ENCODE data around the gene CHST11.

Gene CHST11

GRCh38 chr12:104576980-104577580 is 120.3 kb downstream of the CHST11 start:
- no peak overlapping the region for H3K4me3 ChIP-seq (ENCODE audit: low read depth, low read length)
- in situ Hi-C loops (cut with HindIII; ENCODE audit: low sequenced_read_pairs) = no loop called here
- DNase-seq (ENCODE audit: low read depth, low spot score) = no peak
- TF ChIP-seq, protein P1, sequence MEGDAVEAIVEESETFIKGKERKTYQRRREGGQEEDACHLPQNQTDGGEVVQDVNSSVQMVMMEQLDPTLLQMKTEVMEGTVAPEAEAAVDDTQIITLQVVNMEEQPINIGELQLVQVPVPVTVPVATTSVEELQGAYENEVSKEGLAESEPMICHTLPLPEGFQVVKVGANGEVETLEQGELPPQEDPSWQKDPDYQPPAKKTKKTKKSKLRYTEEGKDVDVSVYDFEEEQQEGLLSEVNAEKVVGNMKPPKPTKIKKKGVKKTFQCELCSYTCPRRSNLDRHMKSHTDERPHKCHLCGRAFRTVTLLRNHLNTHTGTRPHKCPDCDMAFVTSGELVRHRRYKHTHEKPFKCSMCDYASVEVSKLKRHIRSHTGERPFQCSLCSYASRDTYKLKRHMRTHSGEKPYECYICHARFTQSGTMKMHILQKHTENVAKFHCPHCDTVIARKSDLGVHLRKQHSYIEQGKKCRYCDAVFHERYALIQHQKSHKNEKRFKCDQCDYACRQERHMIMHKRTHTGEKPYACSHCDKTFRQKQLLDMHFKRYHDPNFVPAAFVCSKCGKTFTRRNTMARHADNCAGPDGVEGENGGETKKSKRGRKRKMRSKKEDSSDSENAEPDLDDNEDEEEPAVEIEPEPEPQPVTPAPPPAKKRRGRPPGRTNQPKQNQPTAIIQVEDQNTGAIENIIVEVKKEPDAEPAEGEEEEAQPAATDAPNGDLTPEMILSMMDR (IDR thresholded peaks at IDR 0.05; ENCODE audit: low read depth, low read length) = no peak

DNA sequence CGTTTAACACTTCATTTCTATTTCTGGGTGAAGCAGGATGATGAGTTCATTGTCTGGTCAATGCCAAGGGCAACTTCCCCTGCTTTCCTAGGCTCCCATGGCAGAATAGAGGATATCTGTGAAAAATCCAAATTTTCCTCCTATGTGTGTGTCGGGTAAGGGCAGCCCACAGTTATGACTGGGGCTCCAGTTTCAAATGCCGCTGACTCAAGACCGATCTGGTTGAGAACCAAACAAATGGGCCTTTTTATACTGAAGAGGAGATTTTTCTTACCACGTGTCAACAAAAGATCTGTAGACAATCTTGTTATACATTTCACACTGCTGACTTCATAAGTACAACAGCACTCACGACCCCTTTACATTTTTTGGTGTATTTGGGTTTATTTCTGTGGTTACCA is 120.8 kb downstream of the CHST11 start:
- no peak overlapping the region for H3K4me3 ChIP-seq (ENCODE audit: low read depth, low read length)
- in situ Hi-C loops (cut with HindIII; ENCODE audit: low sequenced_read_pairs) = no loop called here
- peak; percentile 87 for DNase-seq (ENCODE audit: low read depth, low spot score)
- TF ChIP-seq, protein P1 (IDR thresholded peaks at IDR 0.05; ENCODE audit: low read depth, low read length) = no peak

DNA sequence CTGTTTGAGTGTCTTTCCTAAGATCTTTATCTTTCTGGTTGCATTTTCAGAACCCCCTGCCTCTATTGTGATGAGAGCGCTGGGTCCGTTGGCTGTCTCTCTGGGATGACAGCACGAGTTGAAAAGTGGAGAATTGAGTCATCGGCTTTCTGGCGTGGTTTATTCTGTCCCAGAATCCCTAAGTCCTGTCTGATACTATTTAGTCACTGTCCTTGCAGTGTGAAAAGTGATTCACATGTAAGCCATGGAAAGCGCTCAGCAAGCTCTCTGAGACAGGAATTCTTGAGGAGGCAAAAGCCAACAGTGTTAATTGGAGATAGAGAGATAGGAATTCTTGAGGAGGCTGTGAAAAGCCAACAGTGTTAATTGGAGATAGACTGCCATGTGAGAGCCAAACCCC is 121.7 kb downstream of the CHST11 start:
- in situ Hi-C loops (cut with HindIII; ENCODE audit: low sequenced_read_pairs) = no loop called here
- DNase-seq (ENCODE audit: low read depth, low spot score) = peak; percentile 84
- H3K4me3 ChIP-seq (ENCODE audit: low read depth, low read length) = no peak overlapping the region
- TF ChIP-seq, protein P1 (IDR thresholded peaks at IDR 0.05; ENCODE audit: low read depth, low read length) = no peak

DNA sequence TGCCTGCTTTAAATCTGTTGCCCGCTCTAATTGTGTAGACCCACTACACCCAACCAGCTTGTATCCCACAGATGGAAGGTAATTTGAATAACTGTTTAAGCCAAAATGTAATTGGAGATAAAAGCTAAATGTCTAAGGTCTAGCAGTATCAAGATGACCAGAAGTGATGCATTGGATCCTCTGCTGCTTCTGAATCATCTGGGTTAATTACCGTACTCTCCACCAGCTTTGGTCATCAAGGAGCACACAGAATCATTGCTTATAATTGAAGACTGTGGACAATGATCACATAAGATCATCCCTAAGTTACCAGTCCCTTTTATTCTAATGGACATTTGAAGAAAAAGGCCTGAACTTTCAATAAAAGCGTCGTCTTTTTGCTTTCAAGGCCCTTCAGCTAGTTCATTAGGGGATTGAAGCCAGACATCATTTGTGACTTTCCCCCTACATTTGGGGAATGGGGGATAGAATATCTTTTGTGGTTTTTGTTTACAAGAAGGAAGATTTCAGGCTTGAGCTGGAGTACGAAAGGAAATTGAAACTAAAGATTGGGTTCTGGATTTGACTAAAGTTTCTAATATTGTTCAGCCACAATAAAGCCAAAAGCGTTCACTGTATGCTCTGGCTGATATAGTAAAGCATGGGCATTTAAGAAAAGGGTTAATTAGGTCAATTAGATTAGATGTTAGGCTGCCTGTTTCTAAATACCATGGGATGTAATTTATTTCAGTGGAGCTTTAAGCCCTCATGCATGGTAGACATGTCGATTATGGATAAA is 123.2 kb downstream of the CHST11 start:
- no peak overlapping the region for H3K4me3 ChIP-seq (ENCODE audit: low read depth, low read length)
- in situ Hi-C loops (cut with HindIII; ENCODE audit: low sequenced_read_pairs) = no loop called here
- TF ChIP-seq, protein P1 (IDR thresholded peaks at IDR 0.05; ENCODE audit: low read depth, low read length) = no peak
- no peak for DNase-seq (ENCODE audit: low read depth, low spot score)

GRCh38 chr12:104581005-104581570 is 124.3 kb downstream of the CHST11 start:
- in situ Hi-C loops (cut with HindIII; ENCODE audit: low sequenced_read_pairs) = no loop called here
- DNase-seq (ENCODE audit: low read depth, low spot score) = no peak
- TF ChIP-seq, protein P1 (IDR thresholded peaks at IDR 0.05; ENCODE audit: low read depth, low read length) = no peak
- no peak overlapping the region for H3K4me3 ChIP-seq (ENCODE audit: low read depth, low read length)

DNA sequence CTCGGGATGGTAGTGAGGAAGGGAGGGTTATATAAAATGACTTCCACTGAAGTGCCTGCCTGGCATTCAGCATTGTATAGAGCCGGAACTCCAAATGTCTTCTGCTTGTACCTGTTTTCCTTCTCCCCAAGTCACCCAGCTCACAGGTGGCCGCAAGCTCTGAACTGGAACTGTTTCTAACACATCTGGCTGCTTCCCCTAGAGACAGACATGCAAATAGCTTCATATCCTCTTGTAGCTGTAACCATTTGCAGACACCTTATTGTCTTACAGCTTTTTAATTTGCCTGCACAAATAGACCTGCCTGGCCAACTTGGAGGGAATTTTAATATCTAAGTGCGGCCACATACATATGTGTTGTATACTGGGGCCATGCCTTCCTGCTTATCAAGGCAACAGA is 126.0 kb downstream of the CHST11 start:
- DNase-seq (ENCODE audit: low read depth, low spot score) = no peak
- in situ Hi-C loops (cut with HindIII; ENCODE audit: low sequenced_read_pairs) = no loop called here
- no peak overlapping the region for H3K4me3 ChIP-seq (ENCODE audit: low read depth, low read length)
- TF ChIP-seq, protein P1 (IDR thresholded peaks at IDR 0.05; ENCODE audit: low read depth, low read length) = no peak

All from astrocyte of the spinal cord (primary cell).